Endodermal cell (in vitro differentiated cells): ENCODE measurements around the gene ATP2B1. TPM values are rescaled to one million over a fixed set of nuclear protein-coding genes. Genes with fewer than 3 reads are reported as not detected.

Source experiments
- DNase-seq: peaks from one replicate; pipeline ENCODE4 v3.0.0-alpha.2; 2017
- H3K27ac ChIP-seq: 2 replicates; pipeline ENCODE4 v1.5.1; 2013; ENCODE audit warnings: mild to moderate bottlenecking, low read depth, low read length, moderate library complexity
- H3K27me3 ChIP-seq: 2 replicates; pipeline ENCODE4 v1.6.1; 2013; ENCODE audit warnings: mild to moderate bottlenecking, low read length, moderate library complexity; ENCODE audit not compliant: insufficient read depth, control insufficient read depth, poor library complexity, severe bottlenecking
- H3K36me3 ChIP-seq: 2 replicates; pipeline ENCODE4 v1.7.0; 2013; ENCODE audit warnings: mild to moderate bottlenecking, low read length, moderate library complexity; ENCODE audit not compliant: control insufficient read depth, insufficient read depth
- H3K4me1 ChIP-seq: one replicate; pipeline ENCODE4 v1.7.0; 2013; ENCODE audit warnings: low read length; ENCODE audit not compliant: control insufficient read depth, insufficient read depth
- H3K4me3 ChIP-seq: 2 replicates; pipeline ENCODE4 v1.5.1; 2013; ENCODE audit warnings: mild to moderate bottlenecking, low read length, moderate library complexity
- H3K9ac ChIP-seq: 2 replicates; pipeline ENCODE4 v1.6.1; 2013; ENCODE audit warnings: mild to moderate bottlenecking, low read length, moderate library complexity; ENCODE audit not compliant: poor library complexity, severe bottlenecking; ENCODE audit errors: extremely low read depth
- H3K9me3 ChIP-seq: 2 replicates; pipeline ENCODE4 v1.6.1; 2013; ENCODE audit warnings: mild to moderate bottlenecking, low read length, moderate library complexity; ENCODE audit not compliant: control insufficient read depth
- H3K27ac Mint-ChIP-seq: 2 replicates; pipeline ENCODE4 v1.8.0; 2020; ENCODE audit warnings: mixed read lengths
- H3K27me3 Mint-ChIP-seq: 2 replicates; pipeline ENCODE4 v1.8.0; 2021; ENCODE audit warnings: mild to moderate bottlenecking, mixed read lengths; ENCODE audit not compliant: insufficient read depth
- H3K36me3 Mint-ChIP-seq: 2 replicates; pipeline ENCODE4 v1.8.0; 2020; ENCODE audit warnings: low read depth, mixed read lengths
- H3K4me1 Mint-ChIP-seq: 2 replicates; pipeline ENCODE4 v1.8.0; 2020; ENCODE audit warnings: mixed read lengths
- H3K4me3 Mint-ChIP-seq: 2 replicates; pipeline ENCODE4 v1.8.0; 2020; ENCODE audit warnings: mild to moderate bottlenecking, moderate library complexity, mixed read lengths
- H3K9me3 Mint-ChIP-seq: 2 replicates; pipeline ENCODE4 v1.8.0; 2020; ENCODE audit warnings: mild to moderate bottlenecking, mixed read lengths
- WGBS, 2 experiments: methylation state at CpG; one replicate each; pipeline versions ENCODE4 v1.1.5 to v1.1.7; 2013; ENCODE audit warnings: missing lambda C conversion rate in 2 of 2, mixed read lengths in 1 of 2; ENCODE audit not compliant: insufficient coverage in 1 of 2, insufficient read length in 1 of 2; 5-methylcytosine and 5-hydroxymethylcytosine counted together
- total RNA-seq, 2 donors: library from RNA; stranded (reverse); fragmentation: NEBNext Ultra II Directional in 1 of 2; extraction: Animal tissue kit (Norgen Biotek cat#: 25700) in 1 of 2; gene quantifications; 2 replicates in 1 of 2; 3 replicates in 1 of 2; pipeline ENCODE4 v1.2.1, GENCODE V29; 2021
- TF ChIP-seq, protein P1 (sequence below): fragments of 200-600 bp; sonication (generic); conservative IDR thresholded peaks from 2 replicates; pipeline ENCODE4 v1.5.0; 2021; ENCODE audit warnings: antibody characterized with exemption, mild to moderate bottlenecking

ATP2B1 gene
- total RNA-seq, 2 donors from 2014 or later = 66.7 to 81.9 TPM

DNA sequence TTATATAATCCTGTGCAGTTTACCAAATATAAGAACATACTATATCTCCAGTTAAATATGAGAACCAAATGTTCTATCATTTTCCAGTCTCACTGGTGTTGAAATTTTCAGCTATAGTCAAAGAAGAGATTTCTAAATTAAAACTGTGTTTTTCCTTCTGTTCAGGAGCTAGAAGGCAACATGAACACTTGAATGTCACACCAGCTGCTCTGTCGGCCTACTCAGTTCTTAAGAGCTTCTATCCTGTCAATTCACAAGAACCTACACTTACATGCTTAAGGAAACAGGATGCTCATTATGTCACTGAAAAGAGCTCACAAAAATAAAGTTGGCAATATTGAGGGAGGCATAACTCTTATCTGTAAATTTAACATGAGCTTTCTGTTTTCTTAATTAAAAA, 43.1 kb downstream of the ATP2B1 start:
- Histone ChIP-seq H3K27me3 (no peaks in the 10 kb centered on the region), H3K9me3 (no peaks in the 10 kb centered on the region), H3K4me1 (peaks cover 12% of the 10 kb centered on the region), H3K27ac (no peak overlapping the region), H3K36me3 (peaks cover 3% of the 10 kb centered on the region), H3K9ac (no peak overlapping the region), H3K4me3 (no peak overlapping the region)
- Mint-ChIP-seq H3K27ac (no peak overlapping the region), H3K27me3 (no peaks in the 10 kb centered on the region), H3K4me1 (peaks cover 13% of the 10 kb centered on the region), H3K9me3 (no peaks in the 10 kb centered on the region), H3K36me3 (no peaks in the 10 kb centered on the region), H3K4me3 (no peak overlapping the region)
- WGBS, 2 experiments = 90% methylated on average over 1 of the region's 1 CpG; no CpG with 5 or more reads in 1 of the 2 experiments
- TF ChIP-seq, protein P1, sequence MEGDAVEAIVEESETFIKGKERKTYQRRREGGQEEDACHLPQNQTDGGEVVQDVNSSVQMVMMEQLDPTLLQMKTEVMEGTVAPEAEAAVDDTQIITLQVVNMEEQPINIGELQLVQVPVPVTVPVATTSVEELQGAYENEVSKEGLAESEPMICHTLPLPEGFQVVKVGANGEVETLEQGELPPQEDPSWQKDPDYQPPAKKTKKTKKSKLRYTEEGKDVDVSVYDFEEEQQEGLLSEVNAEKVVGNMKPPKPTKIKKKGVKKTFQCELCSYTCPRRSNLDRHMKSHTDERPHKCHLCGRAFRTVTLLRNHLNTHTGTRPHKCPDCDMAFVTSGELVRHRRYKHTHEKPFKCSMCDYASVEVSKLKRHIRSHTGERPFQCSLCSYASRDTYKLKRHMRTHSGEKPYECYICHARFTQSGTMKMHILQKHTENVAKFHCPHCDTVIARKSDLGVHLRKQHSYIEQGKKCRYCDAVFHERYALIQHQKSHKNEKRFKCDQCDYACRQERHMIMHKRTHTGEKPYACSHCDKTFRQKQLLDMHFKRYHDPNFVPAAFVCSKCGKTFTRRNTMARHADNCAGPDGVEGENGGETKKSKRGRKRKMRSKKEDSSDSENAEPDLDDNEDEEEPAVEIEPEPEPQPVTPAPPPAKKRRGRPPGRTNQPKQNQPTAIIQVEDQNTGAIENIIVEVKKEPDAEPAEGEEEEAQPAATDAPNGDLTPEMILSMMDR = no peak
- DNase-seq = no peak

DNA sequence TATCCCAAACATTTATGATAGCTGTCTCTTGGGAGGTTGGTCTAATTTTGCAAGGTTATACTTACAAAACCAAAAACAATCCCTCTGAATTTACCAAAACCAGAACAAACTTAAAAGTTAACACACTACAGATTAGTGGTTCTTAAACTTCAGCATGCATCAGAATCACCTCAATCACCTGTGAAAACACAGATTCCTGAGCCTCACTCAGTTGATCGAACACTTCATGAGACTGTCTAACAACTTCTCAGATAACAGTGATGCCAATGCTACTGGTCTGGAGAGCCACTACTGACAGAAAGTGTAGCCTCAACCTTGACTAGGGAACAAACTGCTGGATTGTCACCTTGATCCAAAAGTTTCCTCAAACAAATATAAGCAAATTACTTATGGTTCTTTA, 44.2 kb downstream of the ATP2B1 start:
- Histone ChIP-seq H3K9me3 (no peaks in the 10 kb centered on the region), H3K9ac (no peak overlapping the region), H3K27ac (no peak overlapping the region), H3K4me3 (no peak overlapping the region), H3K4me1 (peaks cover 12% of the 10 kb centered on the region), H3K27me3 (no peaks in the 10 kb centered on the region), H3K36me3 (peaks cover 3% of the 10 kb centered on the region)
- Mint-ChIP-seq H3K4me1 (peaks cover 13% of the 10 kb centered on the region), H3K27me3 (no peaks in the 10 kb centered on the region), H3K36me3 (no peaks in the 10 kb centered on the region), H3K4me3 (no peak overlapping the region), H3K27ac (no peak overlapping the region), H3K9me3 (no peaks in the 10 kb centered on the region)
- WGBS, 2 experiments = 100% methylated on average over 1 of the region's 1 CpG
- DNase-seq = no peak
- TF ChIP-seq, protein P1 = no peak

DNA sequence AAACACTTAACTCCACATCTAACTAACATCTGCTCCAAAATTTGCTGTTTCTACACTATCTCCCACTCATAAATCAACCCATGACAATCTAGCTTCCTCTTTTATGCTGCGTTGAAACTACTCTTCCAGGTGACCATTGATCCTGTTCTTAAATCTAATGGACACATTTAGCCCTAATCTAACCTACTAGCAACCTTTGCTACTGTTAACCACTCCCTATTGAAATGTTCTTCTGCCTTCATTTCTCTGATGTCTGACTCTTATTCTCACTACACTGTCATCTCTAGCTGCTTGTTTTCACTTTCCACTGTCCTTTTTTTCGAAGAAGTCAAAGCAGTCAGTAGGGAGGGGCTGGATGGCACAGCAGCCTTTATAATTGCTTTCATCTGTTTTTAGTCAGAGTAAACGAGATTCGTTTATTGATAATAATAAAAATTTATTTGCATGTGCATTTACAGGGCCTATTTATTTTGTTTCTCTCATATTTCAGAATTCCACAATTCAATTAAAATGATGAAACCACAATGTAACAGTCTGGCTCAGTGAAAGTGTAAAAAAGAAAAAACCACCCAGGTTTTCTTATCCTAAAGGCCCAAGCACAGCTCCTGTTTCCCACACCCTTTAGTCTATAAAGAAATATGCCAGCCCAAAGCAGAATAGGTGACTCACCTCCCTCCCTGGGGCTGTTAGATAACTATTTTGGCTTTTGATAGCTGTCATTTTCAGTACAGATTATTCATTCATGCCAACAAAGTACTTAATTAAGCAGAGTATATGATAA, 44.9 kb downstream of the ATP2B1 start:
- Histone ChIP-seq H3K27ac (no peak overlapping the region), H3K27me3 (no peaks in the 10 kb centered on the region), H3K9me3 (no peaks in the 10 kb centered on the region), H3K36me3 (no peaks in the 10 kb centered on the region), H3K9ac (no peak overlapping the region), H3K4me3 (no peak overlapping the region), H3K4me1 (peaks cover 12% of the 10 kb centered on the region)
- H3K27me3 Mint-ChIP-seq = no peaks in the 10 kb centered on the region
- 80 to 90% methylated on average over 1 to 4 of the region's 4 CpGs for WGBS, 2 experiments
- TF ChIP-seq, protein P1 = no peak
- H3K4me3 Mint-ChIP-seq = no peak overlapping the region
- H3K4me1 Mint-ChIP-seq = peaks cover 17% of the 10 kb centered on the region
- DNase-seq = no peak
- H3K9me3 Mint-ChIP-seq = no peaks in the 10 kb centered on the region
- no peaks in the 10 kb centered on the region for H3K36me3 Mint-ChIP-seq
- H3K27ac Mint-ChIP-seq = no peak overlapping the region
